H1 (cell line): ENCODE data around the gene ADM5. TPM values are rescaled to one million over a fixed set of nuclear protein-coding genes. Genes with fewer than 3 reads are reported as not detected.

ENCODE experiments used
- CTCF ChIA-PET: fragments of 300-600 bp; sonication (Branson Sonifier 250); formaldehyde crosslinking; loops from one replicate; lab custom pipeline; 2021; ENCODE audit not compliant: partially characterized antibody; lab: Charles Lee
- POLR2A ChIA-PET: fragments of 300-600 bp; sonication (Branson Sonifier 250); formaldehyde crosslinking; loops from one replicate; lab custom pipeline; 2021; ENCODE audit warnings: inconsistent platforms; ENCODE audit not compliant: partially characterized antibody; lab: Charles Lee
- DNase-seq, 2 experiments: peaks; one replicate each; pipeline versions ENCODE4 v3.0.0 to v3.0.0-alpha.2; 2010 to 2022; ENCODE audit warnings: low spot score in 2 of 2, low read depth in 1 of 2, mixed read lengths in 1 of 2
- FAIRE-seq: peaks from 2 replicates; lab custom pipeline; 2011; peaks lifted over from hg19 to GRCh38; lab: Jason Lieb, UNC
- H2AFZ ChIP-seq: 2 replicates; pipeline ENCODE4 v1.8.1; 2012; ENCODE audit warnings: low read length, inconsistent platforms
- H2AK5ac ChIP-seq: 2 replicates; pipeline ENCODE4 v1.6.1; 2013; ENCODE audit warnings: low read depth, low read length
- H2BK120ac ChIP-seq: replicated peaks from 2 replicates; pipeline ENCODE3; 2013; ENCODE audit warnings: low read depth, low read length, inconsistent platforms
- H2BK12ac ChIP-seq: 2 replicates; pipeline ENCODE4 v1.6.1; 2013; ENCODE audit warnings: low read depth, low read length
- H2BK15ac ChIP-seq: 2 replicates; pipeline ENCODE4 v1.6.1; 2013; ENCODE audit warnings: low read length
- H2BK20ac ChIP-seq: 2 replicates; pipeline ENCODE4 v1.6.1; 2013; ENCODE audit warnings: low read length
- H2BK5ac ChIP-seq: 2 replicates; pipeline ENCODE4 v1.6.1; 2013; ENCODE audit warnings: low read depth, low read length
- H3K14ac ChIP-seq: 2 replicates; pipeline ENCODE4 v1.6.1; 2013; ENCODE audit warnings: inconsistent platforms; ENCODE audit not compliant: insufficient read length
- H3K18ac ChIP-seq: 2 replicates; pipeline ENCODE4 v1.6.1; 2013; ENCODE audit warnings: low read length; ENCODE audit errors: extremely low read depth
- H3K23ac ChIP-seq: 2 replicates; pipeline ENCODE4 v1.6.1; 2013; ENCODE audit warnings: inconsistent platforms; ENCODE audit not compliant: insufficient read length
- H3K23me2 ChIP-seq: 2 replicates; pipeline ENCODE4 v1.6.1; 2013; ENCODE audit warnings: low read depth, low read length
- H3K27ac ChIP-seq: 2 replicates; pipeline ENCODE4 v1.6.1; 2011; ENCODE audit warnings: low read depth, low read length, inconsistent platforms
- H3K27me3 ChIP-seq, 4 experiments: replicated peaks in 1 of 4; 1 replicate in 1 of 4; 2 replicates in 3 of 4; pipeline versions ENCODE4 v1.6.1 to v1.8.1; 2011 to 2013; ENCODE audit warnings: low read length in 3 of 4, mild to moderate bottlenecking in 3 of 4, inconsistent platforms in 2 of 4, mixed read lengths in 2 of 4, moderate library complexity in 1 of 4; ENCODE audit not compliant: control insufficient read depth in 3 of 4, insufficient read depth in 3 of 4; ENCODE audit errors: extremely low read depth in 1 of 4
- H3K36me3 ChIP-seq, 4 experiments: 2 replicates each; pipeline versions ENCODE4 v1.6.1 to v1.8.1; 2011 to 2013; ENCODE audit warnings: mild to moderate bottlenecking in 4 of 4, low read length in 3 of 4, moderate library complexity in 2 of 4, control low read depth in 1 of 4, inconsistent platforms in 1 of 4; ENCODE audit not compliant: insufficient read depth in 4 of 4, control insufficient read depth in 2 of 4
- H3K4ac ChIP-seq: replicated peaks from 2 replicates; pipeline ENCODE3; 2013; ENCODE audit warnings: low read length, low read depth, mixed read lengths, inconsistent platforms; ENCODE audit not compliant: insufficient read length
- H3K4me1 ChIP-seq, 4 experiments: replicated peaks in 1 of 4; 1 replicate in 1 of 4; 2 replicates in 3 of 4; pipeline versions ENCODE4 v1.6.1 to v1.8.1; 2011 to 2013; ENCODE audit warnings: low read length in 3 of 4, inconsistent platforms in 2 of 4, mixed read lengths in 1 of 4; ENCODE audit not compliant: insufficient read depth in 4 of 4, control insufficient read depth in 3 of 4
- H3K4me2 ChIP-seq, 2 experiments: 2 replicates each; pipeline versions ENCODE4 v1.6.1 to v1.8.1; 2011 to 2013; ENCODE audit warnings: low read depth in 2 of 2, low read length in 2 of 2, control low read depth in 1 of 2, inconsistent platforms in 1 of 2, mild to moderate bottlenecking in 1 of 2; ENCODE audit not compliant: insufficient read depth in 1 of 2
- H3K4me3 ChIP-seq, 4 experiments: fragments of 200-600, 300-600 bp in 1 of 4; sonication (generic), shearing (Covaris generic), sonication (Bioruptor Twin) in 1 of 4; 2 replicates each; pipeline versions ENCODE4 v1.5.1 to v1.8.1; 2011 to 2016; ENCODE audit warnings: low read length in 4 of 4, low read depth in 3 of 4, control low read depth in 2 of 4, inconsistent platforms in 2 of 4, mild to moderate bottlenecking in 2 of 4, mixed read lengths in 1 of 4, moderate library complexity in 1 of 4; ENCODE audit not compliant: insufficient read depth in 2 of 4; ENCODE audit errors: extremely low read depth in 1 of 4
- H3K56ac ChIP-seq: replicated peaks from 2 replicates; pipeline ENCODE3; 2013; ENCODE audit warnings: low read depth, mild to moderate bottlenecking, mixed read lengths, low read length, inconsistent platforms; ENCODE audit not compliant: insufficient read length
- H3K79me1 ChIP-seq: 2 replicates; pipeline ENCODE4 v1.6.1; 2013; ENCODE audit warnings: low read depth, low read length, control low read depth
- H3K79me2 ChIP-seq, 2 experiments: 2 replicates each; pipeline versions ENCODE4 v1.6.1 to v1.8.1; 2012 to 2013; ENCODE audit warnings: low read length in 2 of 2, mild to moderate bottlenecking in 2 of 2, inconsistent platforms in 1 of 2; ENCODE audit not compliant: insufficient read depth in 2 of 2, control insufficient read depth in 1 of 2
- H3K9ac ChIP-seq, 4 experiments: replicated peaks in 1 of 4; 1 replicate in 1 of 4; 2 replicates in 3 of 4; pipeline versions ENCODE4 v1.6.1 to v1.8.1; 2011 to 2013; ENCODE audit warnings: low read depth in 3 of 4, low read length in 3 of 4, control low read depth in 2 of 4, mild to moderate bottlenecking in 2 of 4, moderate library complexity in 2 of 4, inconsistent platforms in 1 of 4; ENCODE audit errors: extremely low read depth in 1 of 4
- H3K9me3 ChIP-seq, 2 experiments: 2 replicates each; pipeline versions ENCODE4 v1.6.1 to v1.8.1; 2012 to 2013; ENCODE audit warnings: mild to moderate bottlenecking in 2 of 2, moderate library complexity in 2 of 2, control low read depth in 1 of 2, inconsistent platforms in 1 of 2, low read depth in 1 of 2, low read length in 1 of 2, mixed read lengths in 1 of 2; ENCODE audit not compliant: insufficient read depth in 2 of 2
- H4K20me1 ChIP-seq, 2 experiments: replicated peaks in 1 of 2; 2 replicates each; pipeline versions ENCODE3 to v1.8.1; 2011 to 2013; ENCODE audit warnings: inconsistent platforms in 2 of 2, low read length in 2 of 2, mild to moderate bottlenecking in 1 of 2; ENCODE audit not compliant: insufficient read depth in 2 of 2, control insufficient read depth in 1 of 2
- H4K5ac ChIP-seq: 2 replicates; pipeline ENCODE4 v1.6.1; 2013; ENCODE audit warnings: low read length, low read depth, mixed read lengths, inconsistent platforms; ENCODE audit not compliant: insufficient read length
- H4K8ac ChIP-seq: 2 replicates; pipeline ENCODE4 v1.8.0; 2013; ENCODE audit warnings: mild to moderate bottlenecking, moderate library complexity, low read length, inconsistent platforms; ENCODE audit not compliant: insufficient read depth; ENCODE audit errors: extremely low read depth
- H4K91ac ChIP-seq: replicated peaks from 2 replicates; pipeline ENCODE3; 2013; ENCODE audit warnings: low read length, mixed read lengths, inconsistent platforms; ENCODE audit not compliant: insufficient read length
- WGBS, 2 experiments: shearing (Covaris generic) in 1 of 2; methylation state at CpG; one replicate each; pipeline versions ENCODE4 v1.1.6 to v1.1.7; 2013 to 2015; ENCODE audit warnings: low lambda C conversion rate in 2 of 2, mixed read lengths in 2 of 2, inconsistent platforms in 1 of 2, low coverage in 1 of 2, missing lambda C conversion rate in 1 of 2; ENCODE audit not compliant: insufficient replicate concordance in 2 of 2, insufficient coverage in 1 of 2, insufficient read length in 1 of 2; ENCODE audit errors: extremely low coverage in 1 of 2, missing lambda C conversion rate in 1 of 2; 5-methylcytosine and 5-hydroxymethylcytosine counted together
- polyA plus RNA-seq, 7 experiments: library from polyadenylated mRNA; depleted of rRNA in 3 of 7; stranded (reverse) in 5 of 7; unstranded in 2 of 7; fragments of >200 nt in 5 of 7; fragments of 200-250 nt in 2 of 7; gene quantifications; 1 replicate in 5 of 7; 2 replicates in 1 of 7; 4 replicates in 1 of 7; pipeline versions ENCODE4 v1.2.1 to v1.2.3, GENCODE V29; 2011 to 2013; ENCODE audit warnings: missing spikeins in 2 of 7, mixed read lengths in 2 of 7
- total RNA-seq: library from RNA; stranded (reverse); fragmentation: NEBNext Ultra II Directional; extraction: Animal tissue kit (Norgen Biotek cat#: 25700); gene quantifications from 2 replicates; pipeline ENCODE4 v1.2.1, GENCODE V29; 2021

ADM5 gene
- total and polyA plus RNA-seq, 2 of the 8 experiments (the other 6 are each of a cell fraction or from before 2014, with no cell fraction given) = 2.5 to 2.6 TPM

- Histone ChIP-seq H3K79me1 (peaks cover 7% of the 10 kb centered on the region; the same call in 1 of the 2 replicates), H2BK15ac (no peak overlapping the region), H4K20me1 (peaks cover 6 to 17% of the 10 kb centered on the region in 2 experiments), H3K56ac (no peak overlapping the region), H3K4me2 (no peak overlapping the region), H3K23ac (no peak overlapping the region), H3K27ac (no peak overlapping the region), H3K23me2 (no peaks in the 10 kb centered on the region), H2BK120ac (no peak overlapping the region), H2AFZ (no peak overlapping the region), H4K8ac (no peak overlapping the region), H3K18ac (no peak overlapping the region), H2BK12ac (no peak overlapping the region), H4K91ac (no peak overlapping the region), H2BK20ac (no peak overlapping the region), H2BK5ac (no peak overlapping the region), H3K27me3 (no peaks in the 10 kb centered on the region), H3K9ac (no peak overlapping the region), H3K4me1 (peaks cover 0 to 14% (median 5%) of the 10 kb centered on the region in 4 experiments; a peak in 4 of 7 replicates), H2AK5ac (no peak overlapping the region), H4K5ac (no peak overlapping the region), H3K9me3 (no peaks in the 10 kb centered on the region), H3K79me2 (no peaks in the 10 kb centered on the region; a peak in 1 of 4 replicates), H3K4ac (no peak overlapping the region), H3K4me3 (no peak overlapping the region), H3K36me3 (peaks cover 15 to 75% (median 49%) of the 10 kb centered on the region in 4 experiments; a peak in 7 of 8 replicates), H3K14ac (no peak overlapping the region)
- DNase-seq (no peak), FAIRE-seq (no peak)
- ChIA-PET CTCF (interaction anchor here (0.5 to 3.8 kb wide), 7 partner anchors 11 to 56 kb away, joined by 4 to 39 read pairs (median 5); partner anchors contain the start of genes ADM5, BCL2L12 and IRF3), POLR2A (interaction anchor here (1.0 to 18.0 kb wide), 6 partner anchors 10 to 74 kb away, joined by 3 to 275 read pairs (median 22); partner anchors contain the start of genes ADM5, BCL2L12, IRF3 and NOSIP)
- 94% methylated on average over 8 of the region's 10 CpGs; no CpG with 5 or more reads in 1 of the 2 experiments for WGBS, 2 experiments
Measured at GRCh38 chr19:49654581-49654980, 34.8 kb upstream of the ADM5 start.
